Adipocyte (in vitro differentiated cells): Measurements from ENCODE around the gene LCK.

Experiments used
- DNase-seq: peaks from one replicate; pipeline ENCODE4 v3.0.0-alpha.2; 2015; ENCODE audit warnings: low read depth
- H3K27me3 ChIP-seq: replicated peaks from 2 replicates; pipeline ENCODE4 v1.7.0; 2013; ENCODE audit warnings: mild to moderate bottlenecking, low read length, moderate library complexity; ENCODE audit not compliant: control insufficient read depth, insufficient read depth
- H3K36me3 ChIP-seq: 2 replicates; pipeline ENCODE4 v1.7.0; 2013; ENCODE audit warnings: low read length, mild to moderate bottlenecking, moderate library complexity; ENCODE audit not compliant: control insufficient read depth, insufficient read depth, severe bottlenecking
- H3K4me1 ChIP-seq: 2 replicates; pipeline ENCODE4 v1.7.0; 2013; ENCODE audit warnings: mild to moderate bottlenecking, low read length, moderate library complexity; ENCODE audit not compliant: control insufficient read depth, insufficient read depth
- H3K4me3 ChIP-seq: 2 replicates; pipeline ENCODE4 v1.7.0; 2013; ENCODE audit warnings: mild to moderate bottlenecking, low read length, moderate library complexity
- H3K9ac ChIP-seq: 2 replicates; pipeline ENCODE4 v1.7.0; 2013; ENCODE audit warnings: mild to moderate bottlenecking, low read length, moderate library complexity
- H3K9me3 ChIP-seq: 2 replicates; pipeline ENCODE4 v1.7.0; 2013; ENCODE audit warnings: mild to moderate bottlenecking, low read length, moderate library complexity; ENCODE audit not compliant: control insufficient read depth

LCK gene

GRCh38 chr1:32333251-32333963 lies 82.3 kb downstream of the LCK start:
- Histone ChIP-seq H3K9me3 (no peaks in the 10 kb centered on the region), H3K9ac (no peak overlapping the region), H3K36me3 (peaks cover 26% of the 10 kb centered on the region), H3K4me1 (peaks cover 31% of the 10 kb centered on the region), H3K4me3 (no peak overlapping the region), H3K27me3 (no peaks in the 10 kb centered on the region)
- no peak for DNase-seq

- DNase-seq, result no peak
- H3K36me3 ChIP-seq, result peaks cover 19% of the 10 kb centered on the region
Measured at GRCh38 chr1:32334274-32334861, 83.3 kb downstream of the LCK start.

GRCh38 chr1:32334864-32335534 lies 83.9 kb downstream of the LCK start:
- Histone ChIP-seq H3K36me3 (peaks cover 17% of the 10 kb centered on the region), H3K4me1 (peaks cover 42% of the 10 kb centered on the region), H3K27me3 (no peaks in the 10 kb centered on the region), H3K9ac (peak overlapping the region; percentile 82), H3K4me3 (peak overlapping the region; percentile 82), H3K9me3 (no peaks in the 10 kb centered on the region)
- peak; percentile 81 for DNase-seq

More at GRCh38 chr1:32334274-32334861, 83.3 kb downstream of the LCK start:
- Histone ChIP-seq H3K9ac (peak overlapping the region; percentile 82), H3K27me3 (no peaks in the 10 kb centered on the region), H3K9me3 (no peaks in the 10 kb centered on the region), H3K4me3 (peak overlapping the region; percentile 82), H3K4me1 (peaks cover 37% of the 10 kb centered on the region)

- Histone ChIP-seq H3K4me3 (peak overlapping the region; percentile 82), H3K4me1 (peaks cover 42% of the 10 kb centered on the region), H3K9ac (peak overlapping the region; percentile 82), H3K27me3 (no peaks in the 10 kb centered on the region), H3K9me3 (no peaks in the 10 kb centered on the region), H3K36me3 (peaks cover 13% of the 10 kb centered on the region)
- no peak for DNase-seq
Measured at GRCh38 chr1:32335535-32335789, 84.4 kb downstream of the LCK start.
